Mammary epithelial cell (primary cell): Measurements from ENCODE around the gene MT1H.

ENCODE experiments used
- CTCF ChIP-seq, 2 donors: IDR thresholded peaks in 1 of 2; conservative IDR thresholded peaks in 1 of 2; 2 replicates each; pipeline ENCODE4 v1.5.1; 2011 to 2012; ENCODE audit warnings: inconsistent platforms in 2 of 2, low read length in 2 of 2, mild to moderate bottlenecking in 2 of 2, control low read depth in 1 of 2, low read depth in 1 of 2; ENCODE audit not compliant: insufficient read depth in 1 of 2; ENCODE audit errors: extremely low read depth in 1 of 2
- EZH2 ChIP-seq: IDR thresholded peaks from 2 replicates; pipeline ENCODE4 v1.6.1; 2012; ENCODE audit warnings: low read length, inconsistent platforms, borderline replicate concordance

- no peak for TF ChIP-seq CTCF (conservative IDR thresholded peaks at IDR 0.05 in 1 of 2, IDR thresholded peaks at IDR 0.05 in 1 of 2; ENCODE audit: extremely low read depth in 1 of 2, insufficient read depth in 1 of 2, low read depth in 1 of 2, low read length in 2 of 2)
- TF ChIP-seq EZH2, result no peak
These were observed 25.8 kb upstream of the MT1H start for GRCh38 chr16:56643833-56644232.
